Ammon's horn (tissue), 1 donor: ENCODE results near the gene ZC3H18.

ENCODE experiments used
- DNase-seq: peaks from one replicate; pipeline ENCODE4 v3.0.0-alpha.2; 2016; ENCODE audit warnings: low spot score

The ZC3H18 gene

DNA sequence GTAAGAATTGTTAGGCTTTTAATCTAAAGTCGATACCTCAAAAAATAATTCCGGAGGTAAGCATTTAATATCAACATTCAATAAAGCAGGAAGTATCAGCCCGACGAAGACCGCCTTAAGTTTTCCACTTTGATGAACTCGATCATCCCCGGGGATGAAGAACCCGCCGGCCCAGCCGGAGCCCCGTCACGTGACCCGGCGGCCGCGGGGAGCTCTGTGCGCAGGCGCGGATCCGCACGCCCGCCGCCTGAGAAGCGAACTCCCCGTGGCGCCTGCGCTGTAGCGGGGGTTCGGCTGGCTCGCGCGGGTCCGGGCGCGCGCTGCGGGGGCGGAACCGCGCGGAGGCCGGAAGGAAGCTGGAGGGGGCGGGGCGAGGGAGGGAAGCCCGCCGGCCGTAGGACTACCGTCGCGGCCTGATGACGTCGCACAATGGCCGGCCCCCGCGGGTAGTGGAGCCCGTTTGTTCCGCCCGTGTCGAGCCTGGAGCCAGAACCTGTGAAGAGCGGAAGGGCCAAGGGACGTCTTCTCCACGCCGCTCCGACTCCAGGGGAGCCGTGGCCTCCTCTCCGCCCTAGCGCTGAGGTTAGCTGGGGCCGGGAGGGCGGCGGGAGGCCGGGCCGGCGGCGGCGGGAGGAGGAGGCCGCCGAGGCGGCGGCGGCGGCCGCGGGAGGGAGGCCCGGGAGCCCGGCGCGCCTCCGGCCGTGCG lies at the start of gene ZC3H18:
Gene ZC3H18 (plus strand): TSS at position 419 of the 706 bp plus-strand sequence. CDS start 6,721 bp downstream, outside the sequence.
- DNase-seq, result peak; percentile 93

DNA sequence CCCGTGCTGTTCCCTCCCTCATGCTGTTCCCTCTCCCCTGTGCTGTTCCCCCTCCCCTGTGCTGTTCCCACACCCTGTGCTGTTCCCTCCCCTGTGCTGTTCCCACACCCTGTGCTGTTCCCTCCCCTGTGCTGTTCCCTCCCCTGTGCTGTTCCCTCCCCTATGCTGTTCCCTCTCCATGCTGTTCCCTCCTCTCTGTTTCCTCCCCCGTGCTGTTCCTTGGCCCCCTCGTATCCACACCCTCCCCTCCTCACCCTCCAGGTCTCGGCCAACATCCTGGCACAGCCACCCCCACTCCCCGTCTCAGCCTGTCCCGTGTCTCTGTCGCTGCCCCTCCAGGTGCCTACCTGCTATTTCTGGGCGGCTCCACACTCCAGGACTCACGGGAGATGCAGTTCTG lies 48.5 kb upstream of the ZC3H18 start:
- DNase-seq, result no peak

DNA sequence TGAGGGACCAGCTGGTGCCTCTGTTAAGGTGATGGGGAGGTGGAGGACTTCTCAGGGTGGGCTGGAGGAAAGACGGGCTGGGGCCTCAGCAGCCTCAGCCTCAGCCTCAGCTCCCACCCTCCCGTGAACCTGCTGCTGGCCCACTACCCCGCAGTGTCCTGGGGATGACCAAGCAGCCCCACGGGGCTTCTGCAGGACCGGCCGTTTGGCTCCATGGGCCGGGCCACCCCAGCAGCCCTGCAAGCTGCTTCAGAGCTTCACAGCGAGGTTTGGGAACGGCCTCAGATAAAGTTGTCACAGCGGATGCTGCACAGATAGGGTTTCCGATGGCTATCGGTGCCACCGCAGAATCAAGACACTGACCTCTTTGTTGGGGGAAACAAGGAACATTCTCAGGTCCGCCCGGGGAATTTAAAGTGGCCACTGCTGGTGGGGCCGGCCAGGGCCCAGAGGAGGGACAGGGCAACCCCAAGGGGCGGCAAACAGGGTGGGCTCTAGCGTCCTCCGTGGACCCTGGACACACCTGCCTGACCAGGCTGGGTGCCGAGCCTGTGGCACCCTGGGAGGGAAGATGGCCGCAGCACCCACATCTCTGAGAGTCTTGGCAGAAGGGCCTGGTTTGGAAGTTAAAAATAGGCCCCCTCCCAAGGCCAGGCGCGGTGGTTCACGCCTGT lies 47.8 kb upstream of the ZC3H18 start:
- DNase-seq, result no peak

- no peak for DNase-seq
Observed at GRCh38 chr16:88523309-88524161, 46.7 kb upstream of the ZC3H18 start.

DNA sequence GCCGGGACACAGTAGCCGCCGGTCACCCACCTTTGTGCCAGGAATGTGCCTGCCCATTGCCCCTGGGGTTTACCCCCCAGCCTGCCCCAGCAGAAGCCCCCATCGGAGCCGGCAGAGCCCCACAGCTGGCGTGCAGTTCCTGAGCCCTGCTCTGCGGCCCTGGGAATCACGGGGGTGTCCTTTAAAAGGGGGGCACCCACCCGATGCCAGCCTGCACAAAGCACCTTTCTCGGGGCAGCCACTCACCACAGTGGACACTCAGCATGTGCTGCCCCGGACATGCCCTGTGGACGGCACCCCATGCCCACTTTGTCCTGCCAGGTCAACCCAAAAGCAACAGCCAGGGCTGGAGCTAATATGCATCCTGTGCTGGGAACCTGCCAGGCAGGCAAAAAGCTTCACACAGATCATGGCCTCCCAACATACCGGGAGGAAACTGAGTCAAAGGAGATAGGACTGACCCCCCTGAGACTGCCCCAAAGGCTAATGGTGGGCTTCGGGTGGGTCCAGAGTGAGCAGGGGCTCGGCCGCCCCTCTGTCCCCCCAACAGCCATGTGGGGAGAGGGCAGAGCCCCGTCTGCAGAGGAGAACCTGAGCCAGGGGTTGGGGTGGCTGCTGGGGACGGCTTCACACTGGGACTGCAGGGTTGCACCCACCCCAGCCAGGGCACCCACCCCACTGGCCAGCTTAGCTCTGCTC lies 45.8 kb upstream of the ZC3H18 start:
- no peak for DNase-seq

DNA sequence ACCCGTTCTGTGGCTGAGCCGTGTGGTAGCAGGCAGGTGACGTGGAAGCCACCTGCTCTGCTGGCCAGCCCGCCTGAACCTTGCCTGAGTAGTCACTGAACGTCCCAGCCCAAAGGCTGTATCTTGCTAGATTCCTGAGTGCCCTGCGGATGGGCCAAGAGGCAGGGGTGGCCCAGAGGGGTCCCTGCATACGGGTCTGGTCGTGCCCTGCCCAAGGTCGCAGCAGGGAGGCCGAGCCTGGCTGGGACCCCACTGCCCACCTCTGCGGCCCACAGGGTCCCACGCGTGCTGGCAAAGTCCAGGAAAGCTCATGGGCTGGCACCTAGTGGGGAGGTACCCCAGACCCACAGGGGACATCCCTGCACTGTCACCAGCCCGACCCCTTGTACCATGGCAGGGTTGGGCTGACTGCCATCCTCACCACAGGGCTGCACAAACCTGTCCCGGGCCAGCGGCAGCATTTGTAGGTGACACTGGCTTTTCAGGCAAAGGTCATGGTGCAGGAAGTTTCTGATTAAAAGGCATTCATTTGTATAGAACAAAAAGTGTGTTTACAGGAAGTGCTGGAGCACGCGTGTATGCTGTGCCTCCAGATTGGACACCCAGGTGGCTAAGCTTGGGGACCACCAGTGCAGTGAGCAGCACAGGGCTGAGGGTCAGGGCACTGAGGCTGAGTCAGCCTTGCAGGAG lies 45.1 kb upstream of the ZC3H18 start:
- no peak for DNase-seq

GRCh38 chr16:88525663-88525990 lies 44.6 kb upstream of the ZC3H18 start:
- DNase-seq, result no peak

- DNase-seq, result no peak
Observed at GRCh38 chr16:88526008-88526905, 43.9 kb upstream of the ZC3H18 start.

GRCh38 chr16:88526906-88527185 lies 43.4 kb upstream of the ZC3H18 start:
- DNase-seq, result no peak

DNA sequence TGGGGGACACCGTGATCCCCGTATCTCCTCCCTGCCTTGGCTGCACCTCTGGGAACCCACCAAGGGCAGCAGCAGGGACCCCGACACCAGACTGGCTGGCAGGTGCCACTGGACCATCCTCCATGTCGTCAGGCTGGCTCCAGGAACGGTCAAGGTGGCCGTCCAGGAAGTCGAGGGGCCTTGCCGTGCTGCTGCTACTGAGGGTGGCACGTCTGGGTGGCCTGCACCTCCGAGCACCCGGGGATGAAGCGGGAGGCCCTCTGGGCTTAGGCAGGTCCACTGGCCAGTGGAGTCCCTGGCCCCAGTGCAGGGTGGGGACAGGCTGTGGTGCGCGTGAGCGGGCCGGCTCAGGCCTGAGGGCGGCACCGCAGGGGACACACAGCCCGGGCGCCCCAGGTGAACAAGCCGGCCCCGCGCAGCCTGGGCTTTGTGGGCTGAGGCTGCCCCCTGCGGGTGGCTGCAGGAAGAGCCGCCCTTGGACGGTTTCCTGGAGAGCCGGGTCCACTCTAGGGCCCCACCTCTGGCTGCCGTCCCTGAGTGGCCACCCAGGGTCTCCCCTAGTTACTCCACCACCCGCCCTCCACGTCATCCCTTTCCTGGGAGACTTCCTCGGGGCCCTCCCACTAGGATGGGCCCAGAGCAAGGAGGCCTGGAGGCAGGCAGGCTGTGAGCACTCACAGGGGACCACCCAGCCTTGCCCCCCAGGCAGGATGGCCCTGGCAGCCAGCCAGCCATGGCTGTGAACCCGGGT lies 42.8 kb upstream of the ZC3H18 start:
- peak; percentile 47 for DNase-seq

DNA sequence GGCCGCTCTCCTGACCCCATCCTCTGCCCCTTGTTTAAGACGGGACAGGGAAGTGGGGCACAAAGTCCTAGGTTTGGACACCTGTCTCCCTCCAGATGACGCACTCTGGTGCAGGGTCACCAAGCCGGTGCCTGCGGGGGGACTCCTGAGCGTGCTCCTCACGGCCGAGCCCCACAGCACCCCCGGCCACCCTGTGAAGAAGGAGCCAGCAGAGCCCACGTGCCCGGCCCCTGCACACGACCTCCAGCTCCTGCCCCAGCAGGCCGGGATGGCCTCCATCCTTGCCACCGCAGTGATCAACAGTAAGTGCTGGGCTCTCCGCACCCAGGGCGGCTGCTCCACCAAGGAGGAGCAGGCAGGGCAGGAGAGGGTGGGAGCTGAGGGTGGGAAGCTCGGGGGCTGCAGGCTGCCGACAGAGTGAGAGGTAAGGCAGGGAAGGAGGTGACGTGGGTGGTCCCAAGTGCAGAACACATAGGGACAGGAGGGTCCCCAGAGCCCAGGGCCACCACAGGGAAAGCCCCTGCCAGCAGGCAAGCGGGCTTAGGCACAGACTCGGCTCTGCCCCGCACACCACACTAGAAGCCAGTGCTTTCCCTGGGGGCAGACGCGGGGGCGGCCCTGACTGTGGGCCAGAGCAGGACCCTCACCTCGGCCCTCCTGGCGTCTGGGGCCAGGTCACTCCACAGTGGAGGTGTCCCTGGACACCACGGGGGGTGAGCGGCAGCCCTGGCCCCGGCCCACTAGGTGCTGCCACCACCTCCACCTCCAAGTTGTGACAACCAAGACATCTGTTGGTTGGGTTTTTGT lies 42.1 kb upstream of the ZC3H18 start:
- no peak for DNase-seq

GRCh38 chr16:88528902-88529318 lies 41.3 kb upstream of the ZC3H18 start:
- DNase-seq, result no peak

- DNase-seq, result no peak
Observed at GRCh38 chr16:88529596-88529995, 40.6 kb upstream of the ZC3H18 start.

DNA sequence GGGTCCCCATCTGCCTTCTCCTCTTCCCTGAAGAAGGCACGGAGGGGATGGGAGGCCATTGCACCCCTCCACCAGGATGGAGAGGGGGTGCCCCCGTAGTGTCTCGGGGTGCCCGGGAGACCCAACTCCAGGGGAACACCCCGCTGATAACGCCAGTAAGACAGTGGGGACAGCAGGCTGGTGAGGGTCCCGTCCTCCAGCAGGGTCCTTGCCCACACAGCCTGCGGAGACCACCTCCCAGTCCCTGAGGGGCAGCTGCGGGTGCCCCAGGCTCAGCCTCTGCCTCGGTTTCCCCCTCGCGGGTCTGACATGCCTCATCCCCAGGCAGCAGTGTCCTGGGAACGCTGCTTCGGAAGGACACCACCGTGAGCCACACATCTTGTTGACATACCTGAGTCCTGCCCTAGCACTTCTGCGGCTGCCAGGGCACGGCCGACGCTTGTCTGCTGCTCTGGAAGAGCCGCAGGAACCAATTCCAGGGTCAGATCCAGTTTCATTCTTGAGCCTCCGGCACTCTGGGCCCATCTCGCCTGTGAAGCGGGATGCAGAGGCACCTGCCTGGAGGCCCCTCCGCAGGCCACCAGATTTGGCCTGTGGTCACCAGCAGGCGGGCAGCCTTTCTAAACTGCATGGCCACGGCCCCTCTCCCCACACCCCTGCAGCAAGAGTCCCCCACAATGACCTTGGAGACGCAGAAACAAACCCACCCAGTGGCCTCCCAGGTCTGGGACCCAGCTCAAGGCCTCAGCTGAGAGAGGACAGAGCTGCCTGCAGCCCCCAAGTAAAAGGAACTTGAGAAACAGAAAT lies 39.9 kb upstream of the ZC3H18 start:
- DNase-seq, result no peak

DNA sequence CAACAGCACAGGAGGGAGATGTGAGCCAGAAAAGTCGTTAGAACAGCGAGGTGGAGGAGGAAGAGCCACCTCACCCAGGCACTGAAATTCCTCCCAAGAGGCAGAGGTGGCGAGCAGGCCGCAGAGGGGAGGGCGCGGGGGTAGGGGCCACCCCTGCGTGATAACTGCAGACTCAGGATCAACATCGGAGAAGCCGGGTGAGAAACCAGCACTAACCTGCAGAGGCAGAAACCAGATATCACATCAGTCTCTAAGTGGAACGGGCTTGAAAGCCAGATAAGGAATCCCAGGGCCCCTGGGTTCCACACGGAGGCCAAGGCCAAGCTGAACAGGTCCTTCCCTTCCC lies 39.4 kb upstream of the ZC3H18 start:
- no peak for DNase-seq

DNA sequence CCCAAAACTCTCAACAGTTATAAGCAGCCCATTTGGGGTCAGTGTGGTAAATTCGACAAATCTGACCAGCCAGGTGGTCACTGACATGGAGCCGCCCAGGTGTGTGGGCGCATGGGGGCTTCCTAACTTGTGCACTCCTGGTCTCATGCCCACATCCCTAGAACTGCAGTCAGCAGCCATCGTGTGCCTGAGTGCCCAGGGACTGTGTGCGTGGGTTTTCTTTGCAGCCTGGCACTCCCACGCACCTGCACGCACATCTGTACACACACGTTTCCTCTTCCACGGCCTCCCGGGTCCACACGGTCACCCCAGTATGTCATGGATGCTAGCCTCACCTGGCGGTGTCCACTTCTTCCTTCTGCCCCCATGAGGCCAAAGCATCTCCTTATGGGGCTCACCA lies 38.9 kb upstream of the ZC3H18 start:
- DNase-seq, result no peak

- no peak for DNase-seq
Observed at GRCh38 chr16:88531931-88532433, 38.2 kb upstream of the ZC3H18 start.
